ENCODE data around the gene AKAP10. TPM values are rescaled to one million over a fixed set of nuclear protein-coding genes. Genes with fewer than 3 reads are reported as not detected.

Gene AKAP10
- total and polyA plus RNA-seq, 2 of the 8 experiments (the other 6 are each of a cell fraction or from before 2014, with no cell fraction given) = 13.3 to 27.0 TPM

DNA sequence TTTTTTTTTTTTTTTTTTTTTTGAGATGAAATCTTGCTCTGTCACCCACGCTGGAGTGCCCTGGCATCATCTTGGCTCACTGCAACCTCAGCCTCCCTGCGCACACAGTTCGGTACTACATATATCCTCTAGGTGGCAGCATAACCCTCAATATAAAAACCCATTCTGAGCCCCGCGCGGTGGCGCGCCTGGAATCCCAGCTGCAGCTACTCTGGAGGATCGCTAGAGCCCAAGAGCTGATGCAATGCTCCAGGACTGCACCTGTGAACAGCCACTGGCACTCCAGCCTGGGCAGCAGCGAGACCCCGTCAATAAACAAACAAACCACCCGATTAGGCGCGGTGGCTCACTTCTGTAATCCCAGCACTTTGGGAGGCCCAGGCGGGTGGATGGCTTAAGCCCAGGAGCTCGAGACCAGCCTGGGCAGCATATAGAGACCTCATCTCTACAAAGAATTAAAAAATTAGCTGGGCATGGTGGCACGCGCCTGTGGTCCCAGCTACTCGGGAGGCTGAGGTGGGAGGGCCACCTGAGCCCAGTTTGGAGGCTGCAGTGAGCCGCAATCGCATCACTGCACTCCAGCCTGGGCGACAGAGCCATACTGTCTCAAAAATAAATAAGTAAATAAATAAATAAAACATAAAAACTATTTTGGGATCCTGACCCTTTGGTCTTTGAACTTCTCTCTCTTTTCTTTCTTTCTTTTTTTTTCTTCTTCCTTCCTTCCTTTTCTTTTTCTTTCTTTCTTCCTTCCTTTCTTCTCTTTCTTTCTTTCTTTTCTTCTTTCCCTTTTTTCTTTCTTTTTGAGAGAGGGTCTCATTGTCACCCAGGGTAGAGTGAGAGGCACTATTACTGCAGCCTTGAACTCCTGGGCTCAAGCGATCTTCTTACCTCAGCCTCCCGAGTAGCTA is 15.4 kb upstream of the AKAP10 start (continued):
- TF ChIP-seq, protein P1, sequence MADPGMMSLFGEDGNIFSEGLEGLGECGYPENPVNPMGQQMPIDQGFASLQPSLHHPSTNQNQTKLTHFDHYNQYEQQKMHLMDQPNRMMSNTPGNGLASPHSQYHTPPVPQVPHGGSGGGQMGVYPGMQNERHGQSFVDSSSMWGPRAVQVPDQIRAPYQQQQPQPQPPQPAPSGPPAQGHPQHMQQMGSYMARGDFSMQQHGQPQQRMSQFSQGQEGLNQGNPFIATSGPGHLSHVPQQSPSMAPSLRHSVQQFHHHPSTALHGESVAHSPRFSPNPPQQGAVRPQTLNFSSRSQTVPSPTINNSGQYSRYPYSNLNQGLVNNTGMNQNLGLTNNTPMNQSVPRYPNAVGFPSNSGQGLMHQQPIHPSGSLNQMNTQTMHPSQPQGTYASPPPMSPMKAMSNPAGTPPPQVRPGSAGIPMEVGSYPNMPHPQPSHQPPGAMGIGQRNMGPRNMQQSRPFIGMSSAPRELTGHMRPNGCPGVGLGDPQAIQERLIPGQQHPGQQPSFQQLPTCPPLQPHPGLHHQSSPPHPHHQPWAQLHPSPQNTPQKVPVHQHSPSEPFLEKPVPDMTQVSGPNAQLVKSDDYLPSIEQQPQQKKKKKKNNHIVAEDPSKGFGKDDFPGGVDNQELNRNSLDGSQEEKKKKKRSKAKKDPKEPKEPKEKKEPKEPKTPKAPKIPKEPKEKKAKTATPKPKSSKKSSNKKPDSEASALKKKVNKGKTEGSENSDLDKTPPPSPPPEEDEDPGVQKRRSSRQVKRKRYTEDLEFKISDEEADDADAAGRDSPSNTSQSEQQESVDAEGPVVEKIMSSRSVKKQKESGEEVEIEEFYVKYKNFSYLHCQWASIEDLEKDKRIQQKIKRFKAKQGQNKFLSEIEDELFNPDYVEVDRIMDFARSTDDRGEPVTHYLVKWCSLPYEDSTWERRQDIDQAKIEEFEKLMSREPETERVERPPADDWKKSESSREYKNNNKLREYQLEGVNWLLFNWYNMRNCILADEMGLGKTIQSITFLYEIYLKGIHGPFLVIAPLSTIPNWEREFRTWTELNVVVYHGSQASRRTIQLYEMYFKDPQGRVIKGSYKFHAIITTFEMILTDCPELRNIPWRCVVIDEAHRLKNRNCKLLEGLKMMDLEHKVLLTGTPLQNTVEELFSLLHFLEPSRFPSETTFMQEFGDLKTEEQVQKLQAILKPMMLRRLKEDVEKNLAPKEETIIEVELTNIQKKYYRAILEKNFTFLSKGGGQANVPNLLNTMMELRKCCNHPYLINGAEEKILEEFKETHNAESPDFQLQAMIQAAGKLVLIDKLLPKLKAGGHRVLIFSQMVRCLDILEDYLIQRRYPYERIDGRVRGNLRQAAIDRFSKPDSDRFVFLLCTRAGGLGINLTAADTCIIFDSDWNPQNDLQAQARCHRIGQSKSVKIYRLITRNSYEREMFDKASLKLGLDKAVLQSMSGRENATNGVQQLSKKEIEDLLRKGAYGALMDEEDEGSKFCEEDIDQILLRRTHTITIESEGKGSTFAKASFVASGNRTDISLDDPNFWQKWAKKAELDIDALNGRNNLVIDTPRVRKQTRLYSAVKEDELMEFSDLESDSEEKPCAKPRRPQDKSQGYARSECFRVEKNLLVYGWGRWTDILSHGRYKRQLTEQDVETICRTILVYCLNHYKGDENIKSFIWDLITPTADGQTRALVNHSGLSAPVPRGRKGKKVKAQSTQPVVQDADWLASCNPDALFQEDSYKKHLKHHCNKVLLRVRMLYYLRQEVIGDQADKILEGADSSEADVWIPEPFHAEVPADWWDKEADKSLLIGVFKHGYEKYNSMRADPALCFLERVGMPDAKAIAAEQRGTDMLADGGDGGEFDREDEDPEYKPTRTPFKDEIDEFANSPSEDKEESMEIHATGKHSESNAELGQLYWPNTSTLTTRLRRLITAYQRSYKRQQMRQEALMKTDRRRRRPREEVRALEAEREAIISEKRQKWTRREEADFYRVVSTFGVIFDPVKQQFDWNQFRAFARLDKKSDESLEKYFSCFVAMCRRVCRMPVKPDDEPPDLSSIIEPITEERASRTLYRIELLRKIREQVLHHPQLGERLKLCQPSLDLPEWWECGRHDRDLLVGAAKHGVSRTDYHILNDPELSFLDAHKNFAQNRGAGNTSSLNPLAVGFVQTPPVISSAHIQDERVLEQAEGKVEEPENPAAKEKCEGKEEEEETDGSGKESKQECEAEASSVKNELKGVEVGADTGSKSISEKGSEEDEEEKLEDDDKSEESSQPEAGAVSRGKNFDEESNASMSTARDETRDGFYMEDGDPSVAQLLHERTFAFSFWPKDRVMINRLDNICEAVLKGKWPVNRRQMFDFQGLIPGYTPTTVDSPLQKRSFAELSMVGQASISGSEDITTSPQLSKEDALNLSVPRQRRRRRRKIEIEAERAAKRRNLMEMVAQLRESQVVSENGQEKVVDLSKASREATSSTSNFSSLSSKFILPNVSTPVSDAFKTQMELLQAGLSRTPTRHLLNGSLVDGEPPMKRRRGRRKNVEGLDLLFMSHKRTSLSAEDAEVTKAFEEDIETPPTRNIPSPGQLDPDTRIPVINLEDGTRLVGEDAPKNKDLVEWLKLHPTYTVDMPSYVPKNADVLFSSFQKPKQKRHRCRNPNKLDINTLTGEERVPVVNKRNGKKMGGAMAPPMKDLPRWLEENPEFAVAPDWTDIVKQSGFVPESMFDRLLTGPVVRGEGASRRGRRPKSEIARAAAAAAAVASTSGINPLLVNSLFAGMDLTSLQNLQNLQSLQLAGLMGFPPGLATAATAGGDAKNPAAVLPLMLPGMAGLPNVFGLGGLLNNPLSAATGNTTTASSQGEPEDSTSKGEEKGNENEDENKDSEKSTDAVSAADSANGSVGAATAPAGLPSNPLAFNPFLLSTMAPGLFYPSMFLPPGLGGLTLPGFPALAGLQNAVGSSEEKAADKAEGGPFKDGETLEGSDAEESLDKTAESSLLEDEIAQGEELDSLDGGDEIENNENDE (IDR thresholded peaks at IDR 0.05; ENCODE audit: insufficient replicate concordance, low read length) = no peak
- TF ChIP-seq, protein P2, sequence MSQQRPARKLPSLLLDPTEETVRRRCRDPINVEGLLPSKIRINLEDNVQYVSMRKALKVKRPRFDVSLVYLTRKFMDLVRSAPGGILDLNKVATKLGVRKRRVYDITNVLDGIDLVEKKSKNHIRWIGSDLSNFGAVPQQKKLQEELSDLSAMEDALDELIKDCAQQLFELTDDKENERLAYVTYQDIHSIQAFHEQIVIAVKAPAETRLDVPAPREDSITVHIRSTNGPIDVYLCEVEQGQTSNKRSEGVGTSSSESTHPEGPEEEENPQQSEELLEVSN (IDR thresholded peaks at IDR 0.05) = no peak
- TF ChIP-seq GTF2F1 (IDR thresholded peaks at IDR 0.05; ENCODE audit: borderline replicate concordance, low read depth, low read length) = 0 out of 2 replicates have a peak, but pooled peaks have one; percentile 31
- TF ChIP-seq TEAD4 (IDR thresholded peaks at IDR 0.05; ENCODE audit: low read depth, low read length) = peak; percentile 87
- TF ChIP-seq CEBPB (IDR thresholded peaks at IDR 0.05; ENCODE audit: low read depth, low read length) = peak; percentile 97
- TF ChIP-seq NANOG (IDR thresholded peaks at IDR 0.05; ENCODE audit: insufficient read depth, low read depth, low read length, poor library complexity, severe bottlenecking) = no peak
- no peak for TF ChIP-seq HDAC2 (IDR thresholded peaks at IDR 0.05; ENCODE audit: borderline replicate concordance in 1 of 2, low read depth in 2 of 2, low read length in 2 of 2)

All from H1 (cell line).